Measurements from ENCODE around the gene ZFAND2A.

DNA sequence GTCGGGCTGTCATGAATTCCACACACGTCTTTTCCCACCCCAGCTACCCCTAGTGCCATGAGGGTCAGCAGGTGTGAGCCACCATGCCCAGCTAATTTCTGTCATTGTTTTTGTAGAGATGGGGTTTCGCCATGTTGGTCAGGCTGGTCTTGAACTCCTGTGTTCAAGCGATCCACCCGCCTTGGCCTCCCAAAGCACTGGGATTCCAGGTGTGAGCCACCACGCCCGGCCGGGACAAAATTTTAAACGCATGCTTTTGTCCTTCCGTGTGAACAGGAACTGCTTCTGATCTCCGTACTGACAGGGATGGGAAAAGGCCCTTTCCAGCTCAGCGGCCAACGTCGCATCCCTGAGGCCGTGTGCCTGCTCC lies 15.6 kb upstream of the ZFAND2A start:
- no peak for TF ChIP-seq POLR2AphosphoS5 (IDR thresholded peaks at IDR 0.05; ENCODE audit: low read depth)
- TF ChIP-seq, protein P1, sequence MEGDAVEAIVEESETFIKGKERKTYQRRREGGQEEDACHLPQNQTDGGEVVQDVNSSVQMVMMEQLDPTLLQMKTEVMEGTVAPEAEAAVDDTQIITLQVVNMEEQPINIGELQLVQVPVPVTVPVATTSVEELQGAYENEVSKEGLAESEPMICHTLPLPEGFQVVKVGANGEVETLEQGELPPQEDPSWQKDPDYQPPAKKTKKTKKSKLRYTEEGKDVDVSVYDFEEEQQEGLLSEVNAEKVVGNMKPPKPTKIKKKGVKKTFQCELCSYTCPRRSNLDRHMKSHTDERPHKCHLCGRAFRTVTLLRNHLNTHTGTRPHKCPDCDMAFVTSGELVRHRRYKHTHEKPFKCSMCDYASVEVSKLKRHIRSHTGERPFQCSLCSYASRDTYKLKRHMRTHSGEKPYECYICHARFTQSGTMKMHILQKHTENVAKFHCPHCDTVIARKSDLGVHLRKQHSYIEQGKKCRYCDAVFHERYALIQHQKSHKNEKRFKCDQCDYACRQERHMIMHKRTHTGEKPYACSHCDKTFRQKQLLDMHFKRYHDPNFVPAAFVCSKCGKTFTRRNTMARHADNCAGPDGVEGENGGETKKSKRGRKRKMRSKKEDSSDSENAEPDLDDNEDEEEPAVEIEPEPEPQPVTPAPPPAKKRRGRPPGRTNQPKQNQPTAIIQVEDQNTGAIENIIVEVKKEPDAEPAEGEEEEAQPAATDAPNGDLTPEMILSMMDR (conservative IDR thresholded peaks at IDR 0.05; ENCODE audit: low read depth in 2 of 2), result no peak
- no peak for TF ChIP-seq CREB1 (CRISPR knock-in tag; IDR thresholded peaks at IDR 0.05; ENCODE audit: low read depth)
- TF ChIP-seq EZH2 (IDR thresholded peaks at IDR 0.05; ENCODE audit: low read depth, unreplicated experiment), result no peak
- TF ChIP-seq REST (IDR thresholded peaks at IDR 0.05; ENCODE audit: unreplicated experiment), result no peak
- TF ChIP-seq JUNB (IDR thresholded peaks at IDR 0.05; ENCODE audit: unreplicated experiment), result no peak
- TF ChIP-seq EZH2phosphoT487 (IDR thresholded peaks at IDR 0.05; ENCODE audit: unreplicated experiment), result no peak
- no peak for TF ChIP-seq NANOG (IDR thresholded peaks at IDR 0.05; ENCODE audit: borderline replicate concordance)

Data from GM23338 (cell line).